Measurements from ENCODE around the gene VSIG10.

DNA sequence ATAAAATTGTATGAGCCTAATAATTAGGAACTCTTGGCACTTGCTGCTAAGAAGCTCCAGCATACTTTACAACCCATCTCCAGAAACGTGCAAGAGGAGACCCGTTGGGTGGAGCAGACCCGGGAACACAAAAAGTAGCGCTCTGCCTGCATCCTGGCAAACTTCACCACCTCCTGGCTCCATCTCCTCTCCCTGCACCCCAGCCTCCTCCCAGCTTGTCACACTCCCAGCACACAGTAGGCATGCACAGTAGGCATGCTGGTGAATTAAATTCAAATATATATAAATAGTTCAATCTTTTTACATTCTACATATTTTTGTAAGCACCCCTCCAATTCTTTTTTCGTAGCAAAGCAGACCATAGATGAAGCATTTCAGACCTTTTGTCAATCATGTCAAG lies 1.2 kb downstream of the VSIG10 start:
- TF ChIP-seq CTCF (IDR thresholded peaks at IDR 0.05; ENCODE audit: low read depth, low read length) (no peak), POLR2A (IDR thresholded peaks at IDR 0.05; ENCODE audit: extremely low read depth, insufficient read length) (no peak)
- TF ChIP-seq, protein P1, sequence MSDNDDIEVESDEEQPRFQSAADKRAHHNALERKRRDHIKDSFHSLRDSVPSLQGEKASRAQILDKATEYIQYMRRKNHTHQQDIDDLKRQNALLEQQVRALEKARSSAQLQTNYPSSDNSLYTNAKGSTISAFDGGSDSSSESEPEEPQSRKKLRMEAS (IDR thresholded peaks at IDR 0.05; ENCODE audit: low read depth, low read length): no peak

Measured in NB4 (cell line).